ENCODE measurements around the gene TMEM168. TPM values are rescaled to one million over a fixed set of nuclear protein-coding genes. Genes with fewer than 3 reads are reported as not detected.

Gene TMEM168
- total and polyA plus RNA-seq, 2 of the 13 experiments (the other 11 are each of a cell fraction or from before 2014, with no cell fraction given): 8.7 to 15.7 TPM

- in situ Hi-C loops (cut with HindIII; ENCODE audit: extremely low pct_ligation_motif_present, low pct_unique_long_range_greater_than_20kb) (no loop called here), intact Hi-C loops (cut with micrococcal nuclease; ENCODE audit: unreplicated experiment) (loop anchor here (5.0 to 10.0 kb wide), 2 partner anchors 102 to 150 kb away; no protein-coding TSS in a partner anchor)
- POLR2A ChIA-PET: no interaction called here
- TF ChIP-seq ELF4 (CRISPR knock-in tag; IDR thresholded peaks at IDR 0.05; ENCODE audit: borderline replicate concordance) (no peak), CAMTA2 (CRISPR knock-in tag; IDR thresholded peaks at IDR 0.05; ENCODE audit: borderline replicate concordance) (no peak), JDP2 (CRISPR knock-in tag; IDR thresholded peaks at IDR 0.05; ENCODE audit: borderline replicate concordance) (no peak), ZNF326 (CRISPR knock-in tag; IDR thresholded peaks at IDR 0.05; ENCODE audit: borderline replicate concordance) (no peak), THAP9 (CRISPR knock-in tag; IDR thresholded peaks at IDR 0.05; ENCODE audit: borderline replicate concordance) (no peak), NR1H2 (CRISPR knock-in tag; IDR thresholded peaks at IDR 0.05; ENCODE audit: borderline replicate concordance, low read depth) (no peak)
- TF ChIP-seq, protein P1, sequence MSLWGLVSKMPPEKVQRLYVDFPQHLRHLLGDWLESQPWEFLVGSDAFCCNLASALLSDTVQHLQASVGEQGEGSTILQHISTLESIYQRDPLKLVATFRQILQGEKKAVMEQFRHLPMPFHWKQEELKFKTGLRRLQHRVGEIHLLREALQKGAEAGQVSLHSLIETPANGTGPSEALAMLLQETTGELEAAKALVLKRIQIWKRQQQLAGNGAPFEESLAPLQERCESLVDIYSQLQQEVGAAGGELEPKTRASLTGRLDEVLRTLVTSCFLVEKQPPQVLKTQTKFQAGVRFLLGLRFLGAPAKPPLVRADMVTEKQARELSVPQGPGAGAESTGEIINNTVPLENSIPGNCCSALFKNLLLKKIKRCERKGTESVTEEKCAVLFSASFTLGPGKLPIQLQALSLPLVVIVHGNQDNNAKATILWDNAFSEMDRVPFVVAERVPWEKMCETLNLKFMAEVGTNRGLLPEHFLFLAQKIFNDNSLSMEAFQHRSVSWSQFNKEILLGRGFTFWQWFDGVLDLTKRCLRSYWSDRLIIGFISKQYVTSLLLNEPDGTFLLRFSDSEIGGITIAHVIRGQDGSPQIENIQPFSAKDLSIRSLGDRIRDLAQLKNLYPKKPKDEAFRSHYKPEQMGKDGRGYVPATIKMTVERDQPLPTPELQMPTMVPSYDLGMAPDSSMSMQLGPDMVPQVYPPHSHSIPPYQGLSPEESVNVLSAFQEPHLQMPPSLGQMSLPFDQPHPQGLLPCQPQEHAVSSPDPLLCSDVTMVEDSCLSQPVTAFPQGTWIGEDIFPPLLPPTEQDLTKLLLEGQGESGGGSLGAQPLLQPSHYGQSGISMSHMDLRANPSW (CRISPR knock-in tag; IDR thresholded peaks at IDR 0.05; ENCODE audit: borderline replicate concordance): no peak
- DNase-seq (ENCODE audit: low spot score): no peak
- no peak for ATAC-seq
- CTCF ChIA-PET (ENCODE audit: low intra/inter-chr PET ratio, low total read pairs): no interaction called here
- Histone ChIP-seq H2AFZ (ENCODE audit: low read length) (peak overlapping the region; percentile 98), H4K20me1 (ENCODE audit: insufficient read depth, low read length) (no peaks in the 10 kb centered on the region), H3K27ac (ENCODE audit: extremely low read length, insufficient read depth, low read length) (peak overlapping the region; percentile 63), H3K4me1 (ENCODE audit: insufficient read depth, low read length) (peaks cover 22% of the 10 kb centered on the region), H3K4me2 (ENCODE audit: low read depth, low read length) (peak overlapping the region; percentile 88), H3K9me3 (ENCODE audit: low read length) (no peaks in the 10 kb centered on the region), H3K27me3 (ENCODE audit: control insufficient read depth in 1 of 2, insufficient read depth in 2 of 2, low read length in 2 of 2) (peaks cover 0 to 2% of the 10 kb centered on the region in 2 experiments; a peak in 1 of 5 replicates), H3K4me3 (replicated peaks in 1 of 3; ENCODE audit: insufficient read depth in 1 of 3, low read depth in 2 of 3, low read length in 3 of 3) (peak overlapping the region; percentile 51 to 78 (median 73); a peak in 5 of 6 replicates), H3K36me3 (replicated peaks in 1 of 2; ENCODE audit: control insufficient read depth in 1 of 2, insufficient read depth in 2 of 2, low read length in 2 of 2) (no peaks in the 10 kb centered on the region), H3K79me2 (ENCODE audit: insufficient read depth, low read length) (peaks cover 7% of the 10 kb centered on the region), H3K9ac (ENCODE audit: insufficient read depth, low read depth, low read length) (peak overlapping the region; percentile 59)
- no peak for FAIRE-seq
- BruUV-seq (replicated peaks): no TSS peak
- WGBS (ENCODE audit: low lambda C conversion rate): 4% methylated on average over 3 of the region's 3 CpGs
These were observed 2.2 kb upstream of the TMEM168 start for GRCh38 chr7:112792441-112792840.
